Neutrophil (primary cell): ENCODE results near the gene OTUD3.

ENCODE experiments used
- H3K27ac ChIP-seq: fragments of 200-600 bp; sonication (generic); 2 replicates; pipeline ENCODE4 v1.5.1; 2016; ENCODE audit warnings: mild to moderate bottlenecking, moderate library complexity
- H3K27me3 ChIP-seq: fragments of 200-600 bp; sonication (generic); 2 replicates; pipeline ENCODE4 v1.6.0; 2016; ENCODE audit warnings: mild to moderate bottlenecking
- H3K36me3 ChIP-seq: fragments of 200-600 bp; sonication (generic); 2 replicates; pipeline ENCODE4 v1.5.1; 2017
- H3K4me1 ChIP-seq, 2 experiments: fragments of 200-600 bp in 1 of 2; sonication (generic) in 1 of 2; 1 replicate in 1 of 2; 2 replicates in 1 of 2; pipeline versions ENCODE4 v1.5.1 to v1.6.1; 2013 to 2016; ENCODE audit warnings: low read depth in 1 of 2, low read length in 1 of 2, mild to moderate bottlenecking in 1 of 2, moderate library complexity in 1 of 2; ENCODE audit not compliant: control insufficient read depth in 1 of 2, insufficient read depth in 1 of 2
- H3K4me3 ChIP-seq, 2 experiments: fragments of 200-600 bp in 1 of 2; sonication (generic) in 1 of 2; 1 replicate in 1 of 2; 2 replicates in 1 of 2; pipeline ENCODE4 v1.5.1; 2013 to 2016; ENCODE audit warnings: low read depth in 1 of 2, low read length in 1 of 2, mild to moderate bottlenecking in 1 of 2, moderate library complexity in 1 of 2
- H3K9me3 ChIP-seq: fragments of 200-600 bp; sonication (generic); 2 replicates; pipeline ENCODE4 v1.5.1; 2016
- TF ChIP-seq, protein P1 (sequence below): fragments of 200-600 bp; sonication (generic); IDR thresholded peaks from 2 replicates; pipeline ENCODE4 v1.5.1; 2016; ENCODE audit warnings: antibody characterized with exemption

OTUD3 gene

DNA sequence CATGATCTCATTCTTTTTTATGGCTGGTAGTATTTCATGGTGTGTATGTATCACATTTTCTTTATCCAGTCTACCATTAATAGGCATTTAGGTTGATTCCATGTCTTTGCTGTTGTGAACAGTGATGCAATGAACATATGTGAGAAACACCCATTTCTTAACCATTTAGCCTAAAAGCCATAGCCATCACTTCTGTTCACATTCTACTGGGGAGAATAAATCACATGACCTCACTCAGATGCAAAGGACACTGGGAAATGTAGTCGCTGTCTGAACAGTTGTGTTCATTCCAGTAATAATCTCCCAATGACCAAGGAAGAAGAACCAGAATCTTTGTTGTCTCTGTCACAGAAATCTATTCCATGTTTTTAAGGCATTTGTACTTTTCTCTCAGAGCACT, 56.3 kb downstream of the OTUD3 start:
- Histone ChIP-seq H3K4me3 (no peak overlapping the region), H3K4me1 (no peaks in the 10 kb centered on the region), H3K9me3 (no peaks in the 10 kb centered on the region), H3K27me3 (peaks cover 5% of the 10 kb centered on the region), H3K36me3 (no peaks in the 10 kb centered on the region), H3K27ac (no peak overlapping the region)
- TF ChIP-seq, protein P1, sequence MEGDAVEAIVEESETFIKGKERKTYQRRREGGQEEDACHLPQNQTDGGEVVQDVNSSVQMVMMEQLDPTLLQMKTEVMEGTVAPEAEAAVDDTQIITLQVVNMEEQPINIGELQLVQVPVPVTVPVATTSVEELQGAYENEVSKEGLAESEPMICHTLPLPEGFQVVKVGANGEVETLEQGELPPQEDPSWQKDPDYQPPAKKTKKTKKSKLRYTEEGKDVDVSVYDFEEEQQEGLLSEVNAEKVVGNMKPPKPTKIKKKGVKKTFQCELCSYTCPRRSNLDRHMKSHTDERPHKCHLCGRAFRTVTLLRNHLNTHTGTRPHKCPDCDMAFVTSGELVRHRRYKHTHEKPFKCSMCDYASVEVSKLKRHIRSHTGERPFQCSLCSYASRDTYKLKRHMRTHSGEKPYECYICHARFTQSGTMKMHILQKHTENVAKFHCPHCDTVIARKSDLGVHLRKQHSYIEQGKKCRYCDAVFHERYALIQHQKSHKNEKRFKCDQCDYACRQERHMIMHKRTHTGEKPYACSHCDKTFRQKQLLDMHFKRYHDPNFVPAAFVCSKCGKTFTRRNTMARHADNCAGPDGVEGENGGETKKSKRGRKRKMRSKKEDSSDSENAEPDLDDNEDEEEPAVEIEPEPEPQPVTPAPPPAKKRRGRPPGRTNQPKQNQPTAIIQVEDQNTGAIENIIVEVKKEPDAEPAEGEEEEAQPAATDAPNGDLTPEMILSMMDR: no peak

DNA sequence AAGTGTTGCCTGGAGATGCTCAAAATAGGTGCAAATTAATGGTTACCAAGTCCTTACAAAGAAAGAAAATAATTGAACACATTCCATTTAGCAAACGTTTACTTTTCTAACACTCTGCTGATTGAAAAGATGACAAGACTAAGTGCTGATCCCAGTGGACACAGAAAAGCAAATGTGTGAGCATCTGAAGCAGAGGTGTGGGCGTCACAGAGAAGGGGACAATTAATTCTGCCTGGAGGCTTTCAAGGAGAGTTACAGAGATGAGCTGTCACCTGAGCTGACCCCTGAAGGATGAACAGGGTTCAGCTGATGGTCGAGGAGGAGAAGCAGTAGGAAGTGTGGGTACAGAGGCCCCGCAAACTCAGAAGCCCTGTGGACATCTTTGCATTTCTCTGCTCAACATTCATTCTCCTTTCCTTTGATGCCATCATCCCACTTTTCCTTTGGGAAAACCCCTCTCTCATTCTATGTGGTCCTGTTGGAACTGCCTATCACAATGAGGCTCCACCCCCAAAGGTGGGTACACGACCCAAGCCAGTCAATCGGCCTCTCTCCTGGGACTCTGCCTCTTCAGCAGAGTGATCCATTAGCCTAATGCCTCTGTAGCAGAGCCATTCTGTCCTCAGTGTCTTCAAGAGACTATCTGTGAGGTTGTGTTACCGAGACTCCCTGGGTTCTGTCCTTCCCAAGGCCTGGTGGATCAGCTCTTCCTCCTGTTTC, 58.5 kb downstream of the OTUD3 start:
- TF ChIP-seq, protein P1: no peak
- H3K4me3 ChIP-seq: no peak overlapping the region
- no peaks in the 10 kb centered on the region for H3K36me3 ChIP-seq
- H3K9me3 ChIP-seq: no peaks in the 10 kb centered on the region
- H3K4me1 ChIP-seq: no peaks in the 10 kb centered on the region
- H3K27me3 ChIP-seq: peaks cover 12% of the 10 kb centered on the region
- no peak overlapping the region for H3K27ac ChIP-seq

DNA sequence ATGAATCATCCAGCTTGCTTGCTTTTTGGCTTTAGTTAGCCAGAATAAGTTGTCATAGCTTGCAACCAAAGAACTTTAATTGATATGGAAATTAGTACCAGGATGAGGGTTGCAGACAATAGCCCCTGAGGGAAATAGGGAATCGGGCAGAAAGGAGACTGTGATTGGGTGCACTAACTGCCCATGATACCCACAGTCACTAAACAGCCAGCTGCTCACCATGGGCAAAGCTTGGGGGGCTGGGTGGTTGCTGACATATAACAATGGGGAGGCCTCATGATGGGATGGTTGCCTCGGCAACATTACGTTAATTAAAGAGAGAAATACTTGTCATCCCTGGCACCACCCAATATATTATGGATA, 59.0 kb downstream of the OTUD3 start:
- H3K36me3 ChIP-seq: no peaks in the 10 kb centered on the region
- no peaks in the 10 kb centered on the region for H3K4me1 ChIP-seq
- H3K9me3 ChIP-seq: no peaks in the 10 kb centered on the region
- H3K27me3 ChIP-seq: peaks cover 18% of the 10 kb centered on the region
- TF ChIP-seq, protein P1: no peak
- no peak overlapping the region for H3K4me3 ChIP-seq
- no peak overlapping the region for H3K27ac ChIP-seq

DNA sequence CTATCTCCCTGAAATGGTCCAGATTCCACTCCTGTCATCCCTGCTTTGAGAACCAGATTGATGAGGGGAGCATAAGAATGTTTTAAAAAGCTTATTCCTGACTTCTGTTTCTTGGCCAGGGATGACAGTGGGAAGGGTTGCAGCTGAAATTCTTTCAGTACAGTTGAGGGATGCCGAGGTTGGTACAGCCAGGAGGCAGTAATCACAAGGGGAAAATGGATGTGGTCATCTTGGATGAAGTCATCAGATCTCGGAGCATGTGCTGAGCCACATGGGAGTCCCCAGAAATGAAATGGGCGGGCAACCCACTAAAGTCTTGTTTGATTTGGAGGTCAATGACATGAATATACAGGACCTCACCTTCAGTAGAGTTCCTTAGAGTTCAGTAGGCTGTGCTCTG, 59.9 kb downstream of the OTUD3 start:
- H3K4me1 ChIP-seq: no peaks in the 10 kb centered on the region
- no peak overlapping the region for H3K27ac ChIP-seq
- peaks cover 24% of the 10 kb centered on the region for H3K27me3 ChIP-seq
- no peaks in the 10 kb centered on the region for H3K36me3 ChIP-seq
- TF ChIP-seq, protein P1: no peak
- H3K9me3 ChIP-seq: no peaks in the 10 kb centered on the region
- H3K4me3 ChIP-seq: no peak overlapping the region

DNA sequence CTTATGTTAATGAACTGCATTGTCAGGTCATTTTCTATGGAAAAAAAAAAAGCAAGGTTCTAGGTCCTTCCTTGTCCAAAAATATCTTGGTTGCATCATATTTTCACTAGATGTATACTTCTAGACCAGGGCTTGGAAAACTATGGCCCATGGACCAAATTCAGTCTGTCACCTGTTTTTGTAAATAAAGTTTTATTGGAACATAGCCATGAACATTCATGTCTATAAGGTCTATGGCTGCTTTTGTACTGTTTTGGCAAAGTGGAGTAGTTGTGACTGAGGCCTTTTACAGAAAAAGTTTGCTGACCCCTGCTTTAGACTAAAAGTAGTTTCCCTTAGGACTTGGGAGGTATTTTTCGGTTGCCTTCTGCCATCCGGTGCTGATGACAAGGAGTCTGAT, 60.5 kb downstream of the OTUD3 start:
- no peak overlapping the region for H3K27ac ChIP-seq
- TF ChIP-seq, protein P1: no peak
- H3K4me3 ChIP-seq: no peak overlapping the region
- no peaks in the 10 kb centered on the region for H3K9me3 ChIP-seq
- H3K4me1 ChIP-seq: no peaks in the 10 kb centered on the region
- no peaks in the 10 kb centered on the region for H3K36me3 ChIP-seq
- peaks cover 30% of the 10 kb centered on the region for H3K27me3 ChIP-seq
